ENCODE results near the gene CCSER1. TPM values are rescaled to one million over a fixed set of nuclear protein-coding genes. Genes with fewer than 3 reads are reported as not detected.

CCSER1 gene
- total and polyA plus RNA-seq, 2 of the 8 experiments (the other 6 are each of a cell fraction or from before 2014, with no cell fraction given) = 0.26 to 0.84 TPM

GRCh38 chr4:90306810-90307209, 179.6 kb downstream of the CCSER1 start:
- no peak overlapping the region for H3K4me3 ChIP-seq (ENCODE audit: extremely low read depth in 1 of 4, insufficient read depth in 2 of 4, low read depth in 3 of 4, low read length in 4 of 4)
- 89% methylated on average over 1 of the region's 1 CpG; no CpG with 5 or more reads in 1 of the 2 experiments for WGBS, 2 experiments (ENCODE audit: extremely low coverage in 1 of 2, insufficient coverage in 1 of 2, insufficient read length in 1 of 2, insufficient replicate concordance in 2 of 2, low coverage in 1 of 2, low lambda C conversion rate in 2 of 2, missing lambda C conversion rate in 1 of 2)
- CTCF ChIA-PET (ENCODE audit: partially characterized antibody) = no interaction called here
- TF ChIP-seq RBBP5 (IDR thresholded peaks at IDR 0.05; ENCODE audit: borderline replicate concordance, low read depth, low read length) = no peak
- TF ChIP-seq KDM5A (IDR thresholded peaks at IDR 0.05; ENCODE audit: low read length) = no peak
- no peak for TF ChIP-seq NANOG (IDR thresholded peaks at IDR 0.05; ENCODE audit: insufficient read depth, low read depth, low read length, poor library complexity, severe bottlenecking)
- TF ChIP-seq PHF8 (conservative IDR thresholded peaks at IDR 0.05; ENCODE audit: low read depth, low read length) = no peak
- TF ChIP-seq BCL11A (IDR thresholded peaks at IDR 0.05; ENCODE audit: low read depth in 2 of 2, low read length in 2 of 2) = no peak
- no peak for TF ChIP-seq SP2 (IDR thresholded peaks at IDR 0.05; ENCODE audit: low read length)
- no peak for TF ChIP-seq TAF1 (IDR thresholded peaks at IDR 0.05; ENCODE audit: low read depth, low read length)
- TF ChIP-seq JUN (IDR thresholded peaks at IDR 0.05; ENCODE audit: low read depth, low read length) = no peak
- no peak for TF ChIP-seq ATF2 (IDR thresholded peaks at IDR 0.05; ENCODE audit: low read length)
- TF ChIP-seq RNF2 (IDR thresholded peaks at IDR 0.05; ENCODE audit: borderline replicate concordance, low read depth, low read length, missing control alignments, poor library complexity, severe bottlenecking) = no peak

More at GRCh38 chr4:90306810-90307209, 179.6 kb downstream of the CCSER1 start:
- no peaks in the 10 kb centered on the region for H3K9me3 ChIP-seq (ENCODE audit: insufficient read depth in 2 of 2, low read depth in 1 of 2, low read length in 1 of 2)
- no peaks in the 10 kb centered on the region for H3K79me2 ChIP-seq (ENCODE audit: control insufficient read depth in 1 of 2, insufficient read depth in 2 of 2, low read length in 2 of 2)
- H2AFZ ChIP-seq (ENCODE audit: low read length) = no peak overlapping the region
- H2BK5ac ChIP-seq (ENCODE audit: low read depth, low read length) = no peak overlapping the region
- H2BK20ac ChIP-seq (ENCODE audit: low read length) = no peak overlapping the region
- H3K4ac ChIP-seq (replicated peaks; ENCODE audit: insufficient read length, low read depth, low read length) = no peak overlapping the region
- H4K20me1 ChIP-seq (replicated peaks in 1 of 2; ENCODE audit: control insufficient read depth in 1 of 2, insufficient read depth in 2 of 2, low read length in 2 of 2) = no peaks in the 10 kb centered on the region
- H3K4me1 ChIP-seq (replicated peaks in 1 of 4; ENCODE audit: control insufficient read depth in 3 of 4, insufficient read depth in 4 of 4, low read length in 3 of 4) = no peaks in the 10 kb centered on the region
- H2AK5ac ChIP-seq (ENCODE audit: low read depth, low read length) = no peak overlapping the region
- no peak overlapping the region for H3K56ac ChIP-seq (replicated peaks; ENCODE audit: insufficient read length, low read depth, low read length)
- no peak for DNase-seq (ENCODE audit: low read depth in 1 of 2, low spot score in 2 of 2)
- H3K14ac ChIP-seq (ENCODE audit: insufficient read length) = no peak overlapping the region
- no peaks in the 10 kb centered on the region for H3K23me2 ChIP-seq (ENCODE audit: low read depth, low read length)
- H3K18ac ChIP-seq (ENCODE audit: extremely low read depth, low read length) = no peak overlapping the region
- no peak overlapping the region for H3K4me2 ChIP-seq (ENCODE audit: insufficient read depth in 1 of 2, low read depth in 2 of 2, low read length in 2 of 2)
- no peak overlapping the region for H3K23ac ChIP-seq (ENCODE audit: insufficient read length)
- H3K79me1 ChIP-seq (ENCODE audit: low read depth, low read length) = no peaks in the 10 kb centered on the region
- no peak overlapping the region for H4K5ac ChIP-seq (ENCODE audit: insufficient read length, low read depth, low read length)
- no peak overlapping the region for H2BK15ac ChIP-seq (ENCODE audit: low read length)
- H2BK120ac ChIP-seq (replicated peaks; ENCODE audit: low read depth, low read length) = no peak overlapping the region
- POLR2A ChIA-PET (ENCODE audit: partially characterized antibody) = no interaction called here
- no peak overlapping the region for H2BK12ac ChIP-seq (ENCODE audit: low read depth, low read length)
- H3K27me3 ChIP-seq (replicated peaks in 1 of 4; ENCODE audit: control insufficient read depth in 3 of 4, extremely low read depth in 1 of 4, insufficient read depth in 3 of 4, low read length in 3 of 4) = no peaks in the 10 kb centered on the region
- H3K27ac ChIP-seq (ENCODE audit: low read depth, low read length) = no peak overlapping the region
- no peak overlapping the region for H4K91ac ChIP-seq (replicated peaks; ENCODE audit: insufficient read length, low read length)
- FAIRE-seq = no peak
- no peak overlapping the region for H3K9ac ChIP-seq (replicated peaks in 1 of 4; ENCODE audit: extremely low read depth in 1 of 4, low read depth in 3 of 4, low read length in 3 of 4)
- H3K36me3 ChIP-seq (ENCODE audit: control insufficient read depth in 2 of 4, insufficient read depth in 4 of 4, low read length in 3 of 4) = no peaks in the 10 kb centered on the region
- no peak overlapping the region for H4K8ac ChIP-seq (ENCODE audit: extremely low read depth, insufficient read depth, low read length)
